Breast epithelium (tissue), 3 donors: ENCODE measurements around the gene CCDC169.

Experiments used
- CTCF ChIP-seq, 3 donors: fragments of 450-650 bp; IDR thresholded peaks; one replicate each; pipeline ENCODE4 v1.5.1; 2016 to 2017; ENCODE audit warnings: antibody characterized with exemption in 3 of 3, mild to moderate bottlenecking in 3 of 3, moderate library complexity in 3 of 3
- POLR2AphosphoS5 ChIP-seq, 3 donors: sonication (generic); formaldehyde crosslinking; IDR thresholded peaks; one replicate each; pipeline ENCODE4 v1.6.1; 2017; ENCODE audit warnings: antibody characterized with exemption in 3 of 3

GRCh38 chr13:36261976-36262375, 35.6 kb downstream of the CCDC169 start:
- TF ChIP-seq CTCF (IDR thresholded peaks at IDR 0.05) (no peak), POLR2AphosphoS5 (IDR thresholded peaks at IDR 0.05) (no peak)
